GM10847 (cell line): ENCODE measurements around the gene ADAMTS12.

Source experiments
- POLR2A ChIP-seq: IDR thresholded peaks from 2 replicates; pipeline ENCODE4 v1.6.1; 2011; ENCODE audit not compliant: insufficient read length; ENCODE audit errors: extremely low read depth

ADAMTS12 gene

DNA sequence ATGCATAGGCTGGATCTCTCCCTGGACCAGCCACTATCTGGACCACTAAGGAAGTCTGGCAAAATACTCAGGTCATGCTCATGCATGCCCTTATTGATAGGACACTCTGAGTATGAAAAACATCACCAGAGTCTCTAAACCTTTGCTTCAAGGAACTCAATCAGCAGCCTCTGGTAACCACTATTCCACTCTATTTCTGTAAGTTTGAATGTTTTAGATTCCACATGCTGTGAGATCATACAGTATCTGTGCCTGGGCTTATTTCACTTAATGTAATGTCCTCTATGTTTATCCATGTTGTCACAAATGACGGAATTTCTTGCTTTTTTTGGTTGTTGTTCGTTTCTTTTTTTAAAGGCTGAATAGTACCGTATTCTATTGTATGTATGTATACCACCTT, 382.8 kb downstream of the ADAMTS12 start:
- TF ChIP-seq POLR2A, result no peak

DNA sequence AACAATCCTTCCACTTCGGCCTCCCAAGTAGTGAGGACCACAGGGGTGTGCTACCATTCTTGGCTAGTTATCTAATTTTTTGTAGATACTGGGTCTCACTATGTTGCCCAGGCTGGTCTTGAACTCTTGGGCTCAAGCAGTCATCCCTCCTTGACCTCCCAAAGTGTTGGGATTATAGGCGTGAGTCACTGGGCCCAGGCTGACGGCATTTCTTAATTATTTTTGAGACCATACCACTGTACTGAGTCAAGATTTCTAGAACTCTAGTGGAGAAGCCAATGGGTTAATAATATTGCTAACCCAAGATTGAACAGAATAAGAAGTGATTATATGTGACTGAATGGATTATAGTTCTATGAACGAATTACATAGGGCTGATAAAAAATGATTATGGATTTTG, 384.4 kb downstream of the ADAMTS12 start:
- no peak for TF ChIP-seq POLR2A

DNA sequence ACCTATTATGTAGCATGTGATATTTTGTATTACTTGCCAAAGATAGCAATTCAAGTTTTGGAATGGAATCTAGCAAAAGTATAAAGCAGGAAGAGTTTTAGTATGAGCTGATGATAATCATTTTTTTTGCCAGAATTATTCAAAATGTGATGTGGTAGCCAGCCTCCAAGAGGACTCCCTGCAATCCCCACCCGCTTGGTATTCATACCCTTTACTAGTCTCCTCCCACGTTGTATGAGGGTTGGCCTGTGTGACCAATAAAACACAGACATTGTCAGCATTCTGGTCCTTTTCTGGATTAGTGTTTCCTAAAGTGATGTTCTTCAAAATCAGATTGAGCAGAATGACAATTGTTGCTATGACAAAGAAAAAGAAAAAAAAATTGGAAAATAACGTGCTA, 387.2 kb downstream of the ADAMTS12 start:
- TF ChIP-seq POLR2A, result no peak

DNA sequence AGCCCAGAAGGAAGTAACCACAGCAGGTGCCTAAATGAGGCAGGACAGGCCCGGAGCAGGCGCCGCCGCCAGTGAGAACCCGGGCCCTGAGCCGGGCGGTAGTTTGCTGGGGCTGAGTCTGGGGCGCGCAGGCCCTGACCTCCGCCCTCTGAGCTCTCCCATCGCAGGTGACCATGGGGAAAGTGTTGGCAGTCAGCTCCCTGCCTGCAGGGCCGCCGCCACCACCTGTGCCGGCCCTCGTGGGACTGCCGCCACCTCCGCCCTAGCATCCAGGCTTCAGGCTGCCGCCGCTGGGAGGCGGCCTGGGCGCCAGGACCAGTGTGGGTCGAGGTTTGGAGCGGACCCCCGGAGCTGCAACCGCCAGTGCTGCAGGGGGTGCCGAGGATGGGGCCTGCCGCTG, 389.9 kb downstream of the ADAMTS12 start:
- TF ChIP-seq POLR2A, result no peak

DNA sequence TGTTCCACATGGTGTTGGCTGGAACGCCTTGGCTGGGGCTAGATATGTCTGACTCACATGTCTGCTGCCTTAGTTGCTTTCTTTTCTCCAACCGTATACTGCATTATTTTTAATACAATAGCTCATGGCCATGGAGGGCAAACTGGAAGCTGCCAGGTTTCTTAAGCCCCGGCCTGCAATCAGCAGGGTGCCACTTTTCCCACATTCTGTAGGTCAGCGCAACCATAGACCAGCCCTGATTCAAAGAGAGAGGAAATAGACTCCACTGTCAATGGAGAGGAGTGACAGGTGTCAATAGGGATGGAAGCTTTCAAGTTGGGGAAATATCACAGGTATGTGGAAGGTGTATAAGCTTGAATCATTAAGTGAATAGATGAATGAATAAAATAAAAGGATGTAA, 390.5 kb downstream of the ADAMTS12 start:
- TF ChIP-seq POLR2A, result no peak

DNA sequence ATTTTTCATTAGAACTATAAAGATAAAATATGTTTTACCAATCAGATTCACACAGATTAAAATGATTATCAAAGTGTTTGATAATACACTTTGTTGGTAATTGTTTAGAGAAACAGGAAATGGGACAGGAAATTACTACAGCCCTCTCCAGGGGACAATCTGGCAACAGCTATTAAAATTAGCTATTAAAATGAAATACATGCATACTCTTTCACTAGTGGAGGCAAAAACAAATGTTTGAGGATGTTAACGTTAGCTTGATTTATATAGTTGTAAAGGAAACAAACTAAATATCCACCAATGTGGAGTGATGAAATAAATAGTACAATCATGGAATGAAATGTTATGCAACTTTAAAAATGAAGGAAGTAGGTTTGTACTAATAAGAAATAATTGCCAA, 397.3 kb downstream of the ADAMTS12 start:
- TF ChIP-seq POLR2A, result no peak

DNA sequence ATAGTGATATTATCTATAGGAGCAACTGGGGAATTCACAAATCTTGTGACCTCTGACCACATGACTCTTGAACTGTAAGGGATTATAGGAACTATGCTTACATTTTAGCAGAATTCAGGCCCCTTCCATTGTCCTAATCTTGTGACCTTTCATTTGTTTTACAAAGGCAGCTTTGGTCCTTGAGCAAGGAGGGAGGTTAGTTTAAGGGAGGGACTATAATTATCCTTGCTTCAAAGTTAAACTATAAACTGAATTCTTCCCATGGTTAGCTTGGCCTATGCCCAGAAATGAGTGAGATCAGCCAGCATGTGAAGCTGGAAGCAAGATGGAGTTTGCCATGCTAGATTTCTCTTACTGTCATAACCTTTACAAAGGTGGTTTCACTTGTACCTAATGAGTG, 399.8 kb downstream of the ADAMTS12 start:
- TF ChIP-seq POLR2A, result no peak

DNA sequence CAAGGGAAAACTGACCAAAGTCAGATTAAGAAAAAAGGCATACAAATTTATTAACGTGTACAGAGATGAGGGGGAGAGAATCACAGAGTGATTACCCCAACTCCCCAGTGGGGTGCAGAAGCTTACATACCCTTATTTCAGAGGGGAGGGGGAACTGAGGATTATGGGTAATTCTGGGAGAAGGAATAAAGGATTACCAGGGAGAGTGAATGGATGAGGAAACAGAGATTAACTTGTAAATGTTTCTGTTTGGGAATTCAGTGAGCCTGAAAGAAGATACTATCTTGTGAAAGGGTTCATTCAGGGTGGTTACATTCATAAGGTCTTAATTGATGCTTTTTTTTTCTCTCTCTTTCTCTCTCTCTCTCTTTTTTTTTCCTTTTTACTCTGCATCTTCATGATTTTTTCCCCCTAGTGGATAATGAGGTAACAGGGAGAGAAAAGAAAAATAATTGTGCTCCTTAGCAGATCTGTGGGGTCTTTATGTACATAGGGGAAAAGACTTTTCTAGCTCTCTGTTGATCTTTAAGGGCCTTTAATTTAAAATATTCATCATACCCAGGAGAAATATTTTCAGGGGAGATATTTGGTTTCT, 401.6 kb downstream of the ADAMTS12 start:
- no peak for TF ChIP-seq POLR2A

DNA sequence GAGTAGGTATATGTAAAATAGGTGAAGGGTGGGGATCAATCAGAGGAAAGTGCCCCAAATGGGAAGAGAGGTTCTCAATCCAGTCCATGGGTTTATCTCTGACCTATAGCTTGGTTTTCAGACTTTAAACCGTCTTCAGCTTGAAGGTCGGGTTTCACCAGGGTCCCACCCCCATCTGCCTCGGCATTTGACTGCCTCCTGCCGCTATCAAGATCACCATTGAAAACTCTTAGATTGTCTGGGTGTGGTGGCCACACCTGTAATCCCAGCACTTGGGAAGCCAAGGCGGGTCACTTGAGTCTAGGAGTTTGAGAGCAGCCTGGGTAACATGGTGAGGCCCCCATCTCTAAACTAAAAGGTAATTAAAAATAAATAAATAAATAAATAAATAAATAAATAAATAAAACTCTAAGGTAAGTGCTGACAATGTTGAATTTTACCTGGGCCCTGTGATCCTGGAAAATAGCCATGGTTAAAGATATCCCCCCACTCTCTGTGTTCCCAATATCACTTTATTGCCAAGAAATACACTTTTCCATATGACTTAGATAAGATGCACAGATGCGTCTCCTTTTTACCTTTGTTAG, 402.2 kb downstream of the ADAMTS12 start:
- TF ChIP-seq POLR2A, result no peak

DNA sequence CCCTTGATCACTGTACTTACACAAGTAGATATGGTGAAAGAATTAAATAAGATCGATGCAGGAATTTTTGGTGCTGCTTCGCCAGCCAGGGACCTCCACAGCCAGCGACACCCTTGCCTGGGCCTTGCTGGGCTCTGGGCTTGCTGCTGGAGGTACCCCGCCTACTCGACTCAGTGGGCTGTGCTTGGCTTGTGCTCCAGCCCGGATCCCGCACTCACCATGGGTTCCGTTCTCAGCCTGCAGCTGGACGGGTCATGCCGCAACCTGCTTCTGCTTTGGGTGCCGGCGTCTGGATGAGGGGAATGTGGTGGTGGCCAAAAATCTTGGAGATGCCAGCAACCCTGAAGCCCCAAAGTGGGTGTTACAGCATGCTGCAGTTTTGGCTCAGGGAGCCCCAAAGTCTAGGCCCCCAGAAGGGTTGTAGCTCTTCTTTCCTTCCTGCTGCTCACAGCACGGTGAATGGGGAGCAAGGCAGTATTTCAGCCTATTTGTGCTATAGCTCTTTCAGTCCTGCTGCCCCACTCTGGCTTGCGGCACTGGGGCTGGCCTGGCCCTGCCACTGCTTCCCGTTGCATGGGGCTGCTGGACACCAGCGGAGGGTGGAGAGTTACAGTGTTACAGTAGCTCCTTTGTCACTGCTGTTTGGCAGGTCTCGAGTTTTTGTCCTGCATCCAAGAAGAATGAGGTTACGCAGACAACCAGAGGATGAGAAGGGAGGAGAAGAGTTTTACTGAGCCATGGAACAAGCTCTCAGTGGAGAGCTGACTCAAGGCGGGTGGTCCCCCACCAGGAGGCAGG, 403.0 kb downstream of the ADAMTS12 start:
- TF ChIP-seq POLR2A, result no peak

DNA sequence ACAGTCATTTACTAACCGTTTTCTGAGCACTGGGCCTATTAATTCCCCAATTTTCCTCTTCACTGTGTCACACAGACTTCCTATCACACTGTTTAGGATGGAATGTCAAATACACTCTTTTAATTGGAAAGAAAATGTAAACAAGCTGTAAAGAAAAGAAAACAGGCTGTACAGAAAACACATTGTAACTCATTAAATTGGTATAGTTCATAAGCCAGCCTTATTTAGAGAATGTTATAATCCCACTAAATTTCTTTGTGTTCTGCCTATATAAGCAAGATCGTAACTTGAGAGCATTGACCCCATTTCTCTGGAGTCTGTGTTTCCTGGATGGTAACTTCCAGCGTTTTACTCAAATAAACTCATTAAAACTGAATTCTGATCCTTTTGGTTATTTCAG, 404.6 kb downstream of the ADAMTS12 start:
- no peak for TF ChIP-seq POLR2A

DNA sequence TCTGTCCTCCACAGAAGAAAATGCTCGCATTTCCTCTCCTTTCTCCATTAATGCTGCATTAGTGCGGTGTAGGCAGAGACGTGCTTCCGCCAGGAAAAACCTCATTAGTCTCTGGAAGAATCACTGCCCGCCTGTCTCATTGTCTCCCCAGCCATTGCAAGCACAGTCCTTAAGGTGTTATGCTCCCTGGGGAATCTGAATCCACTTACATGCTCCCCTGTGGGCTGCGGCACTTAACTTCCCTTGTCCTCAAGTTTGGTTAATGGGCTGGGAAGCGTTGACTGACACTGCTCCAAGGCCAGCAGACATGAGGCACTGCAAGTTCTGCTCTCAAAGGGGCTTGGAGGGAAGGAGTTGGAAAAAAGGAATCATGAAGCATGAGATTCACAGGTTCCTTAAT, 409.5 kb downstream of the ADAMTS12 start:
- no peak for TF ChIP-seq POLR2A

DNA sequence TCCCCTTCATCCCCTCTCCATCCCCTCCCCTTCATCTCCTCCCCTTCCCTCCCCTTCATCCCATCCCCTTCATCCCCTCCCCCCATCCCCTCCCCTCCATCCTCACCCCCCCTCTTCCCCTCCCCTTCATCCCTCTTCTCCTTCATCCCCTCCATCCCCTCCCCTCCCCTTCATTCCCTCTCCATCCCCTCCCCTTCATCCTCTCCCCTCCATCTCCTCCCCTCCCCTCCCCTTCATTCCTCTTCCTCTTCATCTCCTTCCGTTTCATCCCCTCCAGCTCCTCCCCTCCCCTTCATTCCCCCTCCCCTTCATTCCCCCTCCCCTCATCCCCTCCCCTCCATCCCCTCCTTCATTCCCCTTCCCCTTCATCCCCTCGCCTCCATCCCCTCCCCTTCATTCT, 410.9 kb downstream of the ADAMTS12 start:
- no peak for TF ChIP-seq POLR2A

DNA sequence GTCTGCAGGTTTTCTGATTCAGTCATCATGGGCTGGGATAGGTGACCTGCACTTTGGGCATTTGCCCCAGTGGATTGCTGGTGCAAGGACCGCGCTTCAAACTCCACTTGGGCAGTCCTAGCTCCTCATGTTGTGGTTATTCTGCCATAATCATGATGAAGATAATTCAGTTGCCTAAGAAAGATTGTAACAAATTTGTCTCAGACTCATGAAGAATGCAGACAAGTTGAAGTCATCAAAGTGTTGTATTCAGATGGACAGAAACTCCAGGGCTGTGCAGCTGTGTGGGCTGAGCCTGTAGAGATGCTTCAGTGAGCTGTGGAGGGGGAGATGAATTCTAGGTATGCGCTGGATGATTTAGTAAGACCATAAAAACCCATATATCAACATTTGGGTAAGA, 412.5 kb downstream of the ADAMTS12 start:
- TF ChIP-seq POLR2A, result no peak

DNA sequence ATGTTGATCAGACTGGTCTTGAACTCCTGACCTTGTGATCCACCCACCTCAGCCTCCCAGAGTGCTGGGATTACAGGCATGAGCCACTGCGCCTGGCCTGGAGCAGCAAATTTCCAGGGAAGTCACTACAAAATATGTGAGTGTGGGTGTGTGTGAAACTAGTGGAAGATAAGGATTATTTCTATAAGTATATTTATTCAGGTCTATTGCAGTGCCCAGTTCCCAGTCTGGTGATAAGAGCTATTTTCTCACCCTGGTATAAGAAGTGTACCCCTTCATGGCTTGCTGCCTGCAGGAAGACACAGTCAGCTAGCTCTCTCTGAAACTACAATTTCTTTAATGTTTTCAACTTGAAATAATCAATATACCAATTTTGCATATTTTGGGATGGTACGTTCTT, 414.0 kb downstream of the ADAMTS12 start:
- no peak for TF ChIP-seq POLR2A

DNA sequence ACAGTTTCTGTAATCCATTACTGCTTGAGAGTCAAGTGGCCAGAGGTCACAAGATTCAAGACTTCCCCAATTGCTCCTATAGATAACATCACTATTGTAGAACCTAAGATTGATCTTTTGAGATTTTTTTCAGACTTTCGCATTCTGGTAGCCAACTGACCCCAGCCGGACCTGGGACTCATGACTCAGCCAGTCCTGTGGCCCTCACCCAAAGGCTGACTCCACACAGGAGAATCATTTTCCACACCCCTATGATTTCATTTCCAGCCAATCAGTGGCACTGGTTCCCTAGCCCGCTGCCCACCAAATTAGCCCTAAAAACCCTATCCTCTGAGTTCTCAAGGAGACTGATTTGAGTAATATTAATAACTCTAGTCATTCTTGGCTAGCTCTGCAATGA, 414.8 kb downstream of the ADAMTS12 start:
- no peak for TF ChIP-seq POLR2A
